ENCODE data around the gene KLF14. TPM values are rescaled to one million over a fixed set of nuclear protein-coding genes. Genes with fewer than 3 reads are reported as not detected.
A peak's percentile ranks its signal among the peaks of the same experiment; 100 is the strongest.
"Not testable (repeated sequence)": the region's sequence is repeated elsewhere in the genome, so short reads cannot be mapped to it uniquely, and the experiment has no call there.

Gene KLF14
- total RNA-seq, 4 donors from 2014 or later = 0.27 to 0.83 TPM; not detected in 2

- TF ChIP-seq POLR2A (IDR thresholded peaks at IDR 0.05) (no peak), CTCF (IDR thresholded peaks at IDR 0.05) (no peak)
- Histone ChIP-seq H3K4me3 (no peak overlapping the region), H3K4me1 (no peaks in the 10 kb centered on the region), H3K27me3 (no peaks in the 10 kb centered on the region), H3K36me3 (no peaks in the 10 kb centered on the region), H3K9me3 (no peaks in the 10 kb centered on the region), H3K27ac (no peak overlapping the region)
- DNase-seq = no peak
- intact Hi-C loops (cut with DNase I; ENCODE audit: low total_unique reads) = no loop called here
Observed at GRCh38 chr7:130697820-130698219, 36.2 kb downstream of the KLF14 start.

- Histone ChIP-seq H3K4me1 (no peaks in the 10 kb centered on the region), H3K4me3 (no peak overlapping the region), H3K27ac (no peak overlapping the region), H3K27me3 (no peaks in the 10 kb centered on the region), H3K36me3 (no peaks in the 10 kb centered on the region), H3K9me3 (no peaks in the 10 kb centered on the region)
- intact Hi-C loops (cut with DNase I; ENCODE audit: low total_unique reads) = no loop called here
- TF ChIP-seq POLR2A (IDR thresholded peaks at IDR 0.05) = no peak
- peak in 3 of 4 experiments; percentile 17 to 38 (median 22) for TF ChIP-seq CTCF (IDR thresholded peaks at IDR 0.05)
- DNase-seq = no peak
Observed at GRCh38 chr7:130695840-130696239, 38.2 kb downstream of the KLF14 start.

GRCh38 chr7:130692396-130692795, 41.6 kb downstream of the KLF14 start:
- H3K36me3 ChIP-seq; DNase-seq; H3K27me3 ChIP-seq; H3K4me1 ChIP-seq; intact Hi-C loops (cut with DNase I; ENCODE audit: low total_unique reads); H3K4me3 ChIP-seq; H3K9me3 ChIP-seq; H3K27ac ChIP-seq: not testable (repeated sequence)

GRCh38 chr7:130689683-130690082, 44.3 kb downstream of the KLF14 start:
- Histone ChIP-seq H3K27me3 (no peaks in the 10 kb centered on the region), H3K27ac (no peak overlapping the region), H3K4me1 (no peaks in the 10 kb centered on the region), H3K4me3 (no peak overlapping the region), H3K36me3 (no peaks in the 10 kb centered on the region), H3K9me3 (no peaks in the 10 kb centered on the region)
- intact Hi-C loops (cut with DNase I; ENCODE audit: low total_unique reads) = no loop called here
- no peak for DNase-seq
- no peak for TF ChIP-seq POLR2A (IDR thresholded peaks at IDR 0.05)
- TF ChIP-seq CTCF (IDR thresholded peaks at IDR 0.05) = no peak

- Histone ChIP-seq H3K36me3 (no peaks in the 10 kb centered on the region), H3K4me1 (no peaks in the 10 kb centered on the region), H3K27ac (no peak overlapping the region), H3K4me3 (no peak overlapping the region), H3K27me3 (no peaks in the 10 kb centered on the region), H3K9me3 (no peaks in the 10 kb centered on the region)
- intact Hi-C loops (cut with DNase I; ENCODE audit: low total_unique reads) = no loop called here
- no peak for DNase-seq
- no peak for TF ChIP-seq POLR2A (IDR thresholded peaks at IDR 0.05)
- no peak for TF ChIP-seq CTCF (IDR thresholded peaks at IDR 0.05)
Observed at GRCh38 chr7:130683026-130683425, 51.0 kb downstream of the KLF14 start.

Other genes with a start within 250 kb of the KLF14 start
- 100 to 1,000 TPM in 1 of 4 donors, 10 to 100 TPM in 2, 1 to 10 TPM in 1; 7.7 to 462 (median 23.7) TPM for gene MEST, start 242.1 kb downstream of the KLF14 start, total RNA-seq
- gene COPG2, start 65.5 kb downstream of the KLF14 start, total RNA-seq = 10 to 100 TPM in 3 of 4 donors, 1 to 10 TPM in 1; 9.5 to 47.5 (median 20.2) TPM
- 1 to 10 TPM in 1 of 4 donors, not detected in 3; 1.1 TPM for gene TSGA13, start 47.7 kb downstream of the KLF14 start, total RNA-seq

Data from uterus (tissue), 4 donors.